Mucosa of rectum (tissue), 2 donors: ENCODE measurements around the gene ZCCHC17.
A peak's percentile ranks its signal among the peaks of the same experiment; 100 is the strongest.
"Not testable (repeated sequence)": the region's sequence is repeated elsewhere in the genome, so short reads cannot be mapped to it uniquely, and the experiment has no call there.

Source experiments
- H3K27ac ChIP-seq, 2 donors: one replicate each; pipeline ENCODE4 v1.7.0; 2013; ENCODE audit warnings: inconsistent platforms in 2 of 2, low read depth in 2 of 2, low read length in 2 of 2
- H3K27me3 ChIP-seq, 2 donors: one replicate each; pipeline ENCODE4 v1.7.0; 2013; ENCODE audit warnings: low read length in 2 of 2; ENCODE audit not compliant: control insufficient read depth in 2 of 2, insufficient read depth in 2 of 2
- H3K36me3 ChIP-seq, 2 donors: one replicate each; pipeline ENCODE4 v1.7.0; 2013; ENCODE audit warnings: low read length in 2 of 2; ENCODE audit not compliant: control insufficient read depth in 2 of 2, insufficient read depth in 2 of 2
- H3K4me1 ChIP-seq, 2 donors: one replicate each; pipeline ENCODE4 v1.7.0; 2013; ENCODE audit warnings: low read length in 2 of 2, mild to moderate bottlenecking in 1 of 2; ENCODE audit not compliant: control insufficient read depth in 2 of 2, insufficient read depth in 2 of 2
- H3K4me3 ChIP-seq, 2 donors: one replicate each; pipeline ENCODE4 v1.7.0; 2013; ENCODE audit warnings: low read length in 2 of 2
- H3K9ac ChIP-seq, 2 donors: one replicate each; pipeline ENCODE4 v1.7.0; 2013; ENCODE audit warnings: low read length in 2 of 2, low read depth in 1 of 2, mild to moderate bottlenecking in 1 of 2
- H3K9me3 ChIP-seq, 2 donors: one replicate each; pipeline ENCODE4 v1.7.0; 2013; ENCODE audit warnings: low read length in 2 of 2; ENCODE audit not compliant: control insufficient read depth in 2 of 2
- donor health status: healthy.
- donor health status: Normal muscosa, but diverticular disease.

The ZCCHC17 gene

DNA sequence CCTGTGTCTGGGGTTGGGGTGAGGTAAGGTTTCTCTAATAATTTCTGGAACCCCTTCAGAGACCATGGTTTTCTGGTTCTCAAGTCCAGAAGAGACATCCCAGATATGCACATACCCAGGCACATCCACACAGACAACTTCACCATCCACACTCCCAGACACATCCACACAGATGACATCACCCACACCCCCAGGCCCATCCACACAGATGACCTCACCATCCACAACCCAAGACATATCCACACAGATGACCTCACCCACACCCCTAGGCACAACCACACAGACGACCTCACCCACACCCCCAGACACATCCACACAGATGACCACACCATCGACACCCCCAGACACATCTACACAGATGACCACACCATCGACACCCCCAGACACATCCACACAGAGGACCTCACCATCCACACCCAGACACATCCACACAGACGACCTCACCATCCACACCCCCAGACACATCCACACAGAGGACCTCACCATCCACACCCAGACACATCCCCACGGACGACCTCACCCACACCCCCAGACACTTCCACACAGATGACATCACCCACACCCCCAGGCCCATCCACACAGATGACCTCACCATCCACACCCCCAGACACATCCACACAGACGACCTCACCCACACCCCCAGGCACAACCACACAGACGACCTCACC lies 89.9 kb downstream of the ZCCHC17 start:
- H3K4me3 ChIP-seq, H3K36me3 ChIP-seq, H3K27ac ChIP-seq, H3K27me3 ChIP-seq, H3K9ac ChIP-seq, H3K9me3 ChIP-seq: not testable (repeated sequence)
- H3K4me1 ChIP-seq, result peaks cover 18 to 35% of the 10 kb centered on the region in 2 donors

DNA sequence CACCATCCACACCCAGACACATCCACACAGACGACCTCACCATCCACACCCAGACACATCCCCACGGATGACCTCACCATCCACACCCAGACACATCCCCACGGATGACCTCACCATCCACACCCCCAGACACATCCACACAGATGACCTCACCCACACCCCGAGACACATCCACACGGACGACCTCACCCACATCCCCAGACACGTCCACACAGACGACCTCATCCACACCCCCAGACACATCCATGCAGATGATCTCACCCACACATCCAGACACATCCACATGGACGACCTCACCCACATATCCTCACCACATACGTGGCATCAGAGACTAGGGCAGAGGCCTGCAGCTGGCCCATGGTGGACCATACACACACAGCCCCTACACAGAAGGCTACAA lies 90.8 kb downstream of the ZCCHC17 start:
- Histone ChIP-seq H3K4me3 (no peak overlapping the region), H3K36me3 (no peaks in the 10 kb centered on the region), H3K9me3 (no peaks in the 10 kb centered on the region), H3K27ac (no peak overlapping the region), H3K9ac (no peak overlapping the region), H3K27me3 (no peaks in the 10 kb centered on the region), H3K4me1 (peaks cover 11 to 28% of the 10 kb centered on the region in 2 donors)

DNA sequence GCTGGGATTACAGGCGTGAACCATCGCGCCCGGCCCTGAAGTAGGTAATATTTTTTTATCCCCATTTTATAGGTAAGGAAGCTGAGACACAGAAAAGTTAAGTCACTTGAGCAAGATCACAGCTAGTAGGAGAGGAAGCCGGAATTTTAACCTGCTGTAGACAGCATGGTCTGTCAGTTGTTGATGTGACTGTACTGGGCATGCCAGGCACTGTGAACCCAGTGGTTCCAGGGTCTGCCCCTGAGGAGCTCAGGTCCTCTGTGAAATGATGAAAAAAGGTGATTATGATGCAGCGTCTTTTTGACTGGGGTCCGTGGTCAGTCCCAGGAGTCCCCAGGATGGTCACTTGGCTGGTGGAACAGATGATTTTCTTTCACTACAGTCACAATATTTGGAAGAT lies 92.8 kb downstream of the ZCCHC17 start:
- no peaks in the 10 kb centered on the region for H3K27me3 ChIP-seq
- no peak overlapping the region for H3K4me3 ChIP-seq
- H3K9me3 ChIP-seq, result no peaks in the 10 kb centered on the region
- H3K27ac ChIP-seq, result peak overlapping the region; percentile 80
- no peaks in the 10 kb centered on the region for H3K36me3 ChIP-seq
- peak overlapping the region in 1 of 2 donors; percentile 33 for H3K9ac ChIP-seq
- H3K4me1 ChIP-seq, result peaks cover 9 to 23% of the 10 kb centered on the region in 2 donors

DNA sequence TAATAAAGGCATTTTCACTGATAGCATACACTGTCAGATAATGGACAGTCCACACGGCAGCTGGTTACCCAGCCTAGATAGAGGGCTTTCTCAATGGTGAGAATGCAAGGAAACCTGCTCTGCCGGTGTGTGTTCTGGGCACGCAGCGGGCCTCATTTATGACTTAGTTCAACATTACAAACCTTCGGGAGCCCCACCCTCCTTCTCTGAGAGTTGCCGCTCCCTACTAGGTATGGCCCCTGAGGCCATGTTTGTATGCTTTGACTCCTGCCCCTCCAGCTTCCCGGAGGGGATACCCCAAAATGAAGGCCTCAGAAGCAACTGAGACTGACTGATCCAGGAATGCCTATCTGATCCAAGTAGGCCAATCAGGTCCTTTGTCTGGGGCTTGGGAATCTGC lies 93.2 kb downstream of the ZCCHC17 start:
- Histone ChIP-seq H3K27me3 (no peaks in the 10 kb centered on the region), H3K4me1 (peaks cover 9 to 28% of the 10 kb centered on the region in 2 donors), H3K9ac (no peak overlapping the region), H3K36me3 (no peaks in the 10 kb centered on the region), H3K27ac (peak overlapping the region; percentile 80), H3K9me3 (no peaks in the 10 kb centered on the region), H3K4me3 (peak overlapping the region in 1 of 2 donors; percentile 27)

DNA sequence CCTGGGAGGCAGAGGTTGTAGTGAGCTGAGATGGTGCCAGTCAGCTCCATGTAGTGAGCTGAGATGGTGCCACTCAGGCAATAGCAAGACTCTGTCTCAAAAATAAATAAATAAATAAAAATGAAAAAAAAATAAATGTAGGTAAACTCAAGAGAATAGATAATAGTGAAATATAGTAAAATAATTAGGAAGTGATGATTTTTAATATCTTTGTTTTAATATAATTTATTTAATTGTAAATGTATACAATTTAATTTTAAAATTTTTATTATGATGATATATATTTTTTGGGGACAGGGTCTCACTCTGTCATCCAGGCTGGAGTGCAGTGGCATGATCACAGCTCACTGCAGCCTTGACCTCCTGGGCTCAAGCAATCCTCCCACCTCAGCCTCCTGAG lies 96.6 kb downstream of the ZCCHC17 start:
- Histone ChIP-seq H3K27ac (no peak overlapping the region), H3K27me3 (no peaks in the 10 kb centered on the region)

DNA sequence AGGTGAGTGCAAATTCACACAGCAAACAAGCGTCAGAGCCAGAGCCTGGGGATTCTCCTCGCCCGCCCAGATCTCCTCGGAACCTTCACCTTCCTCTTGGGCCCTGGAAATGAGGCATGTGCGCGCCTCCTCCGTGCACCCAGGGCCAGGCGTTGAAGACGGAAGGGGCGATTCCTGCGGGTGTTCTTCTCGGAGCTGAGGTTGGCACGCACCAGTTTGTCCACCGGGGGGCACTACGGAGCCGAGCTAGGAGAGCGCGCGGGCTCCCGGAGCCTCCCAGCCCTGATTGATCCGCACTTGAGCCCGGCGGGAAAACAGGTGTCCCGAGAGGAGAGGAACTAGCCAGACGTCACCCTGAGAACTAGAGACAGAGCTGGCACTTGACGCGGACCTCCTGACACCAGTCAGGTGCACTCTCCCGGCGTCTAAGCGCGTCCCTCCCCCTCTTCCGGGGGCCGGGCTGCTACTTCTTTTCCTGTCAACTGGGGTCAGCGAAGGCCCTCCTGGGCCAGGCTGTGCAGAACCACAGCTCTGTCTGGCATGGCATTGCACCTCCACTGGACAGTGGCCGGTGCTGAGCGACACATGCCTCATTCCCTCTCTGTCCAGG lies 97.9 kb downstream of the ZCCHC17 start:
- Histone ChIP-seq H3K4me1 (peaks cover 7 to 21% of the 10 kb centered on the region in 2 donors), H3K27me3 (no peaks in the 10 kb centered on the region), H3K4me3 (peak overlapping the region; percentile 68 to 72), H3K9ac (peak overlapping the region; percentile 63 to 71), H3K27ac (peak overlapping the region in 1 of 2 donors; percentile 66), H3K9me3 (no peaks in the 10 kb centered on the region), H3K36me3 (no peaks in the 10 kb centered on the region)

More for the DNA sequence above, 96.6 kb downstream of the ZCCHC17 start:
- no peak overlapping the region for H3K9ac ChIP-seq
- no peaks in the 10 kb centered on the region for H3K9me3 ChIP-seq
- H3K4me3 ChIP-seq, result no peak overlapping the region
- H3K4me1 ChIP-seq, result peaks cover 9 to 26% of the 10 kb centered on the region in 2 donors
- no peaks in the 10 kb centered on the region for H3K36me3 ChIP-seq

DNA sequence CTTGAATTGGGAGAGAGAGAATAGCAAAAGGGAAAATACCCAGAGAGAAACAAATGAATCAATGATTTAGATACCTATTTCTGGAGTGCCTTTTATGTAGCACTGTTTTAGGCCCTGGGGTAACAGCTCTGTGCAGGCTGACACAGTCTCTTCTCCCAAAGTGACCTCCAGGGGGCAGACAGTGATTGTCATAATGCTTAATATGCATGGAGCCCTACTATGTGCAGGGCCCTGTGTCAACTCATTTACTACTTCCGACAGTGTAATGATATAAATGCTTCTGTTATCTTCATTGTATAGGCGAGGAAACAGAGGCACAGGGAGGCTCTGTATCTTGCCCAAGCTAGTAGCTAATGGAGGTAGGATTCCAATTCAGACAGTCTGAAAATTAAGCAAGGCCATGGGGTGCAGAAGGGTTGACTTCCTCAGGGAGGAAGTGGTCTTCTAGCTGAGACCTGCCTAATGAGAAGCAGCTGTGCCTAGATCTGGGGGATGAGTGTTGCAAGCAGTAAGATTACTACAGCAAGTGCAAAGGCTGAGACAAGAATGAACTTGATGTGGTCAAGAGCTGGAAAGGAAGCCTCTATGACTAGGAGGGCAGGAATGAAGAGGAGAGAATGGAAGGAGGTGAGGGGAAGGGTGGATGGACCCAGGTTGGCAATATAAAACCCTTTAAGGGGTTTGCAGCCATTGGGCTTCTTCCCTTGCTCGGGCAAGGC lies 100.0 kb downstream of the ZCCHC17 start:
- Histone ChIP-seq H3K36me3 (no peaks in the 10 kb centered on the region), H3K9ac (no peak overlapping the region), H3K27me3 (no peaks in the 10 kb centered on the region), H3K4me3 (no peak overlapping the region), H3K4me1 (peaks cover 5 to 9% of the 10 kb centered on the region in 2 donors), H3K27ac (no peak overlapping the region), H3K9me3 (no peaks in the 10 kb centered on the region)

DNA sequence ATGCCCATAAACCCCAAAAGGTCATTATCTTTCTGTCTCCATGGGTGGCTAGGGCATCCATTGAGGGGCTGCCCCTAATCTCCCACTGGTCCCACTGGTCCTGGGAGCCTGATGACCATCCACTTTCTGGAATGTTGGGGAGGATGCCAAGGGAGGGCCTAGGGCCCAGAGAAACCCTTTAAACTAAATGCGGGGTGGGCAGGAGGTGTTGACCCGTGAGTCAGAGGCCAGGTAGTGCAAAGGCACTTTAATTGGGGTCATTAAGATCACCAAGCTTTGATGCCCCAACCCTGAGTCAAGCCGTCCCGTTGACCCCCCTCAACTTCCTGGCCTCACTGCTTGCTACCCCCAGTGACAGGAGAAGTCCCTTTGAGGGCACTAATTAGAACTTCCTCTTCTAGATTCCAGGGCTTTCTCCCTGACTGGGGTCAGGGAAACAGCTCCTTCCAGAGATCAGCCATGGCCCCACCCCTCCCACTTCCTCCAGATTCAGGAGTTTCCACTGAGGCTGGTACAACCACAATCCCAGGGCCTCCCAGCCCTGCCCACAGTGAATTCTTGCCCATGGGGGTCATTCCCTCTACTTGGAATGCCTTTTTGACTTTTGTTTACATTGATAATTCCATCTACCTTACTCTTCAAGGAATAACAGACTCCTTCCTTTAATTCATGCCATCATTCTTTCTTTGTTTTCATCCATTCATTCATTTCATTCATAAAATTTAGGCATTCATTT lies 100.7 kb downstream of the ZCCHC17 start:
- Histone ChIP-seq H3K9me3 (no peaks in the 10 kb centered on the region), H3K36me3 (no peaks in the 10 kb centered on the region), H3K27ac (no peak overlapping the region), H3K4me3 (no peak overlapping the region), H3K27me3 (no peaks in the 10 kb centered on the region), H3K4me1 (peaks cover 5 to 9% of the 10 kb centered on the region in 2 donors), H3K9ac (no peak overlapping the region)

DNA sequence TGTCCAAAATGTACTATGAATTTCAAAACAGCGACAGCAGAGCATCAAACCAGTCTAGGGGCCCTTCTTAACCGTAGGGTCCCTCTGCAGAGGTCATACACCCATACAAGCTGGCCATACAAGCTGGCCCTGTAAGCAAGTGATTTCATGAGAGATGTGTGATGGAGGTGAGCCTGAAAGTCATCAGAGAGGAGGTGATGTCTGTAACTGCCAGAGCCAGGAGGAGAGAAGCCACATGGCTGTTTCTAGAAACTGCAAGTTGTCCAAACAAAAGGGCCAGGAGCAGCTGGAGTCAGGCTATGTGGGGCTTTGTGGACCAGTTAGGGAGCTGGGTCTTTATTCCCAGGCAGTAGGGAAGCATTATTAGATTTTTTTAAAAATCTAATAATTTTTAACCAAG lies 101.4 kb downstream of the ZCCHC17 start:
- H3K9ac ChIP-seq, result no peak overlapping the region
- H3K4me3 ChIP-seq, result no peak overlapping the region

DNA sequence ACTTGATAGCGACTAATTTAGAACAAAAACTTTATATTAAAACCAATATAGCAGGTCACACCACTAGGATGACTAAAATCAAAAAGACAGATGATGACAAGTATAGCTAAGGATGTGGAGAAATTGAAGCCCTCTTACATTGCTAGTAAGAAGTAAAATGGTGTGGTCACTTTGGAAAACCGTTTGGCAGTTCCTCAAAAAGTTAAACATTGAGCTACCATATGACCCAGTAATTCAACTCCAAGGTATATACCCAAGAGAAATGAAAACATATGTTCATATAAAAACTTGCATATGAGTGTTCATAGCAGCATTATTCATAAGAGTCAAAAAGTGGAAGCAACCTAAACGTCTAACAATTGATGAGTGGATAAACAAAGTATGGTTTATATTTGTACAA lies 103.1 kb downstream of the ZCCHC17 start:
- no peaks in the 10 kb centered on the region for H3K36me3 ChIP-seq
- H3K9ac ChIP-seq, result no peak overlapping the region
- H3K27ac ChIP-seq, result no peak overlapping the region
- H3K27me3 ChIP-seq, result no peaks in the 10 kb centered on the region
- peaks cover 0 to 2% of the 10 kb centered on the region in 2 donors for H3K4me1 ChIP-seq
- no peaks in the 10 kb centered on the region for H3K9me3 ChIP-seq
- H3K4me3 ChIP-seq, result no peak overlapping the region

More for the DNA sequence above, 101.4 kb downstream of the ZCCHC17 start:
- peaks cover 5 to 9% of the 10 kb centered on the region in 2 donors for H3K4me1 ChIP-seq
- H3K27me3 ChIP-seq, result no peaks in the 10 kb centered on the region
- no peaks in the 10 kb centered on the region for H3K9me3 ChIP-seq
- H3K36me3 ChIP-seq, result no peaks in the 10 kb centered on the region
- no peak overlapping the region for H3K27ac ChIP-seq
